GM15510 (cell line): ENCODE data around the gene ADGRL1.

Source experiments
- POLR2A ChIP-seq: IDR thresholded peaks from 3 replicates; pipeline ENCODE4 v1.6.1; 2011; ENCODE audit warnings: borderline replicate concordance; ENCODE audit not compliant: insufficient read length; ENCODE audit errors: extremely low read depth

The ADGRL1 gene

DNA sequence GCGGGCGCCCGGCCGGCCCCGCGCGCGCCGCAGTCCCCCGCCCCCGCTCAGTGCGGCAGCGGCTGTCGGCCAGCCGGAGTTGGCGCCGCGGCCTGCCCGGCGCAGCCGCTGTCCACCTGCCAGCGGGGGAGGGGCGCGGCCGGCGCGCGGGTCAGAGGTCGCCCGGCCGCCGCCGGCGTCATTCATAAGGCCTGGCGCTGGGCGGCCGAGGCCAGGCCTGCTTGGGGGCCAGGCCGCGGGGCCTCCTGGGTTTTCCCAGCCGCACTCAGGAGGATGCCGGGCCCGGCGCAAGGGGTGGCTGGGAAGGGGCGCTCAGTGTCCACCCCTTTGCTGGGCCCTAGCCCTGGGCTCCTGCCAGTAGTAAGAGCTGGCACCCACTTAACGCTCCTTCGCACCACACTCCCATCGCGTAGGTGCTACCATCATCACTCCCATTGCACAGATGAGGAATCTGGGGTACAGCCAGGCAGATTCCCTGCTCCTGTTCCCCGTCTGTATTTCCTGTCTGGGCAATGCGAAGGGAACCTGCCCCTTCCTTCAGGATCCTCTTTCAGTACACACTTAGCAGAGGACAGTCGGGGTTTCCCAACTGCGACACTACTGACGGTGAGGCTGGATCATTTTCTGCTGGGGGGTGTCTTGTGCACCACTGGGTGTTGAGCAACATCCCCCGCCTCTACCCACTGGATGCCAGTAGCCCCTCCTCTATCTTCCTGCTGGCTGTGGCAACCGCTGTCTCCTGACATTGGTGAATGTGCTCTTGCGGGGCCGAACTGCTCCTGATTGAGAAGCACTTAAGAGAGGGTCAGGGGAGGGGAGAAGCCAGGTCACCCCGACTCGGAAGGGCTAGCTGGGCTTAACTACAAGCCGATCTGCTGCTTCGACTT, 87.6 kb downstream of the ADGRL1 start:
- TF ChIP-seq POLR2A = no peak

DNA sequence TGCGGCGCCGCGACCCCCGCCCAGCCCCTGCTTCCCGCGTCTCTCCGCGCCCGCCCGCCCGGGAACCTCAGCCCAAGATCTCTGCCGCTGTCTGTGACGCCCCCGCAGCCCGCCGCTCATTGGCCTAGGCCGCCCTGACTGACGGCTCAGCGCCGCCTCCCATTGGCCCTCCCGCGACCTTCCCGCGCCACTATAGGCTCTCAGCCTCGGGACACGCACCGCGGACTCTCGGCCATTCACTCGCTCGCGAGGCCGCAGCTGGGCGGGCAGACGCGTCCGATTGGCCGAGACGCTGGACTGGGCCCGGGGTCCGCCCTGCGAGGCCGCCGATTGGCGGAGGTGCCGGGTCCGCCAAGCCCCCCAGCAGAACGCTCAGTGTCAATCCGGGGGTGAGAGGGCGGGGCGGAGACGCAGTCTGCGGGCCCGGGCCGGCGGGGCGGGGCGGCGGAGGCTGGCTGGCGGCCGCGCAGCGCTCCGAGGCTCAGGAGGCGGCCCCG, 88.3 kb downstream of the ADGRL1 start, which contains the start of gene PRKACA:
Gene PRKACA (minus strand): TSS at position 95 of the 497 bp plus-strand sequence. CDS start 215 bp downstream, outside the sequence.
- TF ChIP-seq POLR2A = no peak

DNA sequence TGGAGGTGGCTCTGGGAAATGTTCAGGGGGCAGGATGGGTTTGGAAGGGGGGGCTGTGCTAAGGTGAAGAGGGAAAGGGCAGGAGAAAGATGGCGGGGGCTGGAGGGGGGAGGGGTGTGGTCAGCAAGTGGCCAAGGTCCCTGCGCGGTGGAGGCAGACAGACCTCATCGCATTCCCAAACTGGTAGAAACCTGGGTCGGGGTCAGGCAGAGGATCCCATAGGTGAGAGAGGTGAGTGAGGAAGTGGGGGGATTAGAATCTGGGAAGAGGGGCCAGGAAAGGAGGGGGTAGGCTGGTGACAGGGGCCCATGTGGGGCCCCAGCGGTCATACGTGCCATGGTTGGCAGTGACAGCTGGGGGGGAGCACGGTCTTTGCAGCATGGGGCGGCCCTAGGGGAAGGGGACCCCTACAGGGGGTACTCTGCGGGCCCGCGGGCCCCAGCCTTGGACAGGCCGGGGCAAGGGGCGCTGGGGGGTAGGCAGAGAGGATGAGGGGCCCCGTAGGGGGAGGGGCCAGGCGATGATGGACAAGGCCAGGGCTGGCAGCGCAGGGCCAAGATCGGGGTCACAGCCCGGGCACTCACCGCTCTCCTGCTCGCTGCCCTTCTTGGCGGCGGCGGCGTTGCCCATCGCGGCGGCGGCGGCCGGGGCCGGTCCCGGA, 88.9 kb downstream of the ADGRL1 start:
- no peak for TF ChIP-seq POLR2A

DNA sequence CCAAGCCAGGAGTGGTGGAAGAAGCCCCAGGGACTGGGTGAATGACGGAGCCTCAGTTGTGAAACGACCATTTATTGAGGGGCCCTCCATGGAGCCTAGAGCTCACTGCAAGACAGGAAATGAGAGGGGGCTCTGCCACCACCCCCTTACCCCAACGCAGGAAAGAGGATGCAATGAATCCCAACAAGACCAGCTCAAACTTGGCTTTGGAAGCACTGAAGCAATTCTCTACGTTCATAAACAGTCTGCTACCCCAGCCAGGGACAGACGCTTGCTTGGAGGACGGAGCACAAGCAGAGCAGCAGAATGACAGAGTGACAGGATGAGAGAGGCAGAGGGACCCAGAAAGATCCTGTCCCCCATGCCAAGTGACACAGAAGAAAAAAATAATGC, 89.4 kb downstream of the ADGRL1 start:
- TF ChIP-seq POLR2A = no peak

DNA sequence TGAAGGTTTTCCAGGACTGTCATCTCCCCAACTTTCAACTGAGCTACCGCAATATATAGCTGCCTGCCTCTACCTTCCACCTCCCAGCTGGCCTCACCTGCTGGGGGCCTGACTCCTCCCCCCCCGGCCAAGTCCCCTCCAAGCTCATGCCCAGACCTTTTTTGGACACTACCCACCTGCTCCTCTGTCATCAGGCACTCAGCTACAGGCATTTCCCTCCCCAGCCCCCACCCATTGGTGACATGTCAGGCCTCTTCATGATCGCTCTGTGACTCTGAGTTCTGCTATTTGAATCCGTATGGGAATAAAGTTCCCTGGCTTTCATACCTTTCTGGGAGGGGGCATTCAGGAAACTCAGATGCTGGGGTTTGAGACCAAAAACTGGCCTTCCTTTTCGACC, 90.2 kb downstream of the ADGRL1 start:
- TF ChIP-seq POLR2A = no peak

DNA sequence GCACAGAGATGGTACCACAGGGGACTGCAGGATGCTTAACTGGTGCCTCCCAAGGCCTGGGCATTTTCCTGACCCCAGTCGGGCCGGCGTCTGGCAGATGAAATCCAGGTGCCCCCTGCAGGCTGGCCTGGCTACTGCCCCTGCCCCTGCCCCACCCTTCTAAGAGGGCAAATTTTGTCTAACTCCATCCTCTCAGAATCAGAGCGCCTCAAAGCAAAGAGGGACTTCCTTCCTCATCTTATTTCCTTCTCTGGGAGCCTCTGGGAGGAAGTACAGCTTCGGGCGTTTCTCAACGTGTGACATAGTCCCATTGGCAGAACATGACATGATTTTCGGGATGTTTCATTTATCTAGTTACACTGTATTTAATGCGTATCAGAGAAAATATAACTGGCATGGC, 91.1 kb downstream of the ADGRL1 start:
- TF ChIP-seq POLR2A = no peak

DNA sequence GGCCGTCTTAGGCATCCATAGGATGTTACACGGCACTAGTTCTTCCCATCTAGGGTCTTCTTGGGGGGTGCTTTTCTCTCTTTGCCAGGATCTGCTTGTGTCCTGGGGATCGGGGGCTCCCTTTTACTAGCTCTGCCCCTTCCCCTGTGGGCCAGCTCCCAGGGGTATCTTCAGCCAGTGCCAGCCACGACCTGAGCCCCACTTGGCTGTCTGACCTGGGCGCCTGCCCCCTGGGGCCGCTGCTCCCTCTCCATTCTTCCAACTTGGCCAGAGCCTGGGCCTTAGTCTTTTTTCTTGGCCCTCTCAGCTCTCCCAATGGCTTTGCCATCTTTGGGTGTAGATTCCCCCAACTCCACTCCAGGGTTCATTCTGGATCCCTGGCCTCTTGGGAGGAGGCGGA, 91.5 kb downstream of the ADGRL1 start:
- TF ChIP-seq POLR2A = no peak

DNA sequence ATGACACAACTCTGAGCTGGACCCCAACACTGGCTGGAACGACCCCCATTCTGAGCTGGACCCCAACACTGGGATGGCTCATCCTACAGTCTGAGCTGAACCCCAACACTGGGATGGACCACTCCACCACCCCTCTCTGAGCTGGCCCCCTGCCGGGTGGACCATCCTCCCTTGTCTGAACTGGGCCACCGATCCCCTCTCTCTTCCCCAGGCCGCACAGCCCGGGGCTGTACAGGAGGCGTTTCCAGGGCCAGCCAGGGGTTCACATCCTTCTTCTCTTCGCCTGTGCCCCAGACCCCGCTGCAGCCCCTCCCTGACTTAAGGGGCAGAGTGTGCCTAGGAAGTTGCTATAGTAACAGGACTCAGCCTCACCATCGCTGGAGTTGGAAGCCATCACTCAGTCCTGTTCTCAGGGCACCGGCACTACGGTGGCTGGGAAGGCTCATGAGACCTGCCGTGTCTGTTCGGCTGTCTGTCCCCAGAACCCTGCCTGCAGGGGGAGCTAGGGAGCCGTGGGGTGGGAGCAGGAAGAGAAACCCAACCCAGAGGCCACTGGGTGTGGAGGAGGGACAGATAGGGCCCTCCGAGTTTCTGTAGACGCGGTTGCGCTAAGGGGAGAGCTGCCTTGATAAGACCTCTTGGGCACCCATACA, 92.1 kb downstream of the ADGRL1 start:
- no peak for TF ChIP-seq POLR2A

DNA sequence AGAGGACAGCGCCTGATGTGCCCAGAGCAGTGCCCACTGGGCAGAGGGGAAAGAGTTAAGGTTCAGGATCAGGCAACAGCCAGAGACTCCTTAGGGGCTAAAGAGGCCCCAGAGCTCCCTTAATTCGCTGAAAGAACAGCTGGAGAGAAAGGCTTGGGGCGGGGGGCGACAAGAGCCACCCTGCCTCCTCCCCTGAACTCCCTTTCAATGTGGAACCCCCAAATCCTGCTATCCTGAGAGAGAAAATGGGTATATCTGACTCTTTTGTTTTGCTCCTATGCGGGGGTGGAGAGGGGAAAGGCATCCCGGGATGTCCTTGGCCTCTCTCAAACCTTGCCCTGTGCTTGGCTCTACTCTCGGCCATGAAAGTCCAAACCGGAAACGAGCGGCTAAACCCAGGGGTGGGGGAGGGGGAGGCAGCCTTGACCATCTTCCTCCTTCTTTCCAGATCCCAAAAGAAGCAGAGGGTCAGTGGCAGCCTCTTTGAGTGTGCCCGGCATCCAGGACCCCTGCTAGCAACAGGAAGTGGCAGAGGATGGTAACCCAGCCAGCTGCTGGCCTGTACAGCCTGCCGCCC, 93.1 kb downstream of the ADGRL1 start:
- TF ChIP-seq POLR2A = no peak

DNA sequence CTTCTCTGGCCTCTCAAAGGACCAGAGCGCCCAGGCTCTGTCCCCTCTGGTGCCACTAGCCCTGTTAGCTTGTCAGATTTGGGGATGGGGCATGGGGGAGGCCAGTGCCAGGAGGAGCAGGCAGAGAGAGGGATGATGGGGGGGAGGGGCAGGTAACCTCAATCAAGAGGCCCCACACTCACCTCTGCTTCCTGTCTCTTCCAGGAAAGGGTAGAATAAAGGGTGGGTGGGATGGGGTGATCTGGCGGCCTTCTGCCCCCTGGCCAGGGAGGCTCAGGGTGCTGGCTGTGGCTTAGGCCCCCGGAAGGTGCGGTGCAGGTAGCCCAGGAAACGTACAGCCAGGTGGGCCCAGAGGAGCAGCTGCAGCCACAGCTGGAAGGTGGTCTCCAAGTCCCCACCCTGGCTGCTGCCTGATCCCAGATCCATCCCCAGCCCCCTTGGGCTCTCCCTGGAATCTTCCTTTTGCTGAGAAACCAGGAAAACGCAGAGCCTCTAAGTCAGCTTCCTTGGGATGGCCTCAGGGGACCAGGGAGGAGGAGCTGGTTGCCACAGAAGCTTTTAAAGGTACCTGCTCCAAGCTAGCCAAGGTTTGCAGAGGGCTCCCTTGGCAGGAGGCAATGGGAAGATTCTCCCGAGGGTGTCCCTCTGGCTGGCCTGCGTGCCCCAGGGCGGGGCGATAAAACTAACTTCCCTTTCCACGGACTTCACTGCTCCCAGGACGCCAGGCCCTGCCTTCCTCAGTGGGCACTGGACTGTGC, 93.7 kb downstream of the ADGRL1 start:
- TF ChIP-seq POLR2A = no peak

DNA sequence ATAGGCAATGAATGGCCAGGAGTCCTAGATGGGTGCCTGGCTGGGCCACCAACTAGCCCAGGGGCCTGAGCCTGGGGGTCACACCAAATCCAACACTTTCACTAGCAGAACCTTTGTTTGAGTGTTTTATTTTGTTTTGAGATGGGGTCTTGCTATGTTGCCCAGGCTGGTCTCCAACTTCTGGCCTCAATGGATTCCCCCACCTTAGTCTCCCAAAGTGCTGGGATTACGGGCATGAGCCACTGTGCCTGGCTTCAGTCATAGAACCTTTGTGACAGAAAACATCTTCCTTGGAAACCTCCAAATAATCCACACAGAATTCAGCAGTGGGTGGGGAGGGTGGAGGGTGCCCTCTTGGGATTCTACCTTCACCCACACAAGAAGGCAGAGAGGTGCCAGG, 94.5 kb downstream of the ADGRL1 start:
- TF ChIP-seq POLR2A = no peak

DNA sequence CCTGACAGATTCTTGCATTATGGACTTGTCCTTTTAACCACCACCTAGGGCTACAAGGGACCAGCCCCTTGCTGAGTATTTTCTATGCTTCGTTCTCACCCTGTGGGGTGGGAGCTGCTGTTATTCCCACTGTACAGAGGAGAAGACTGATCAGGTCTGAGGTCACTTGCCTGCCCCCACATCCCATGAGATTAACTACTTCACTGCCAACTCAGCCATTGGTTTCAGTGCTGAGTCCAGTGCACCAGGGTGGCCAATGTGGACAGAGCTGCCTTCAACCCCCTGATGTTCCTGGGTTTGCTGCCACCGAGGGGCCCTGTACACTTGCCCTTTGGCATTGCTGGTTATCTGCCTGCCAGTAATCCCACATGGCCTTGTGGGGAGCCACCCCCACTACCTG, 95.3 kb downstream of the ADGRL1 start:
- no peak for TF ChIP-seq POLR2A

DNA sequence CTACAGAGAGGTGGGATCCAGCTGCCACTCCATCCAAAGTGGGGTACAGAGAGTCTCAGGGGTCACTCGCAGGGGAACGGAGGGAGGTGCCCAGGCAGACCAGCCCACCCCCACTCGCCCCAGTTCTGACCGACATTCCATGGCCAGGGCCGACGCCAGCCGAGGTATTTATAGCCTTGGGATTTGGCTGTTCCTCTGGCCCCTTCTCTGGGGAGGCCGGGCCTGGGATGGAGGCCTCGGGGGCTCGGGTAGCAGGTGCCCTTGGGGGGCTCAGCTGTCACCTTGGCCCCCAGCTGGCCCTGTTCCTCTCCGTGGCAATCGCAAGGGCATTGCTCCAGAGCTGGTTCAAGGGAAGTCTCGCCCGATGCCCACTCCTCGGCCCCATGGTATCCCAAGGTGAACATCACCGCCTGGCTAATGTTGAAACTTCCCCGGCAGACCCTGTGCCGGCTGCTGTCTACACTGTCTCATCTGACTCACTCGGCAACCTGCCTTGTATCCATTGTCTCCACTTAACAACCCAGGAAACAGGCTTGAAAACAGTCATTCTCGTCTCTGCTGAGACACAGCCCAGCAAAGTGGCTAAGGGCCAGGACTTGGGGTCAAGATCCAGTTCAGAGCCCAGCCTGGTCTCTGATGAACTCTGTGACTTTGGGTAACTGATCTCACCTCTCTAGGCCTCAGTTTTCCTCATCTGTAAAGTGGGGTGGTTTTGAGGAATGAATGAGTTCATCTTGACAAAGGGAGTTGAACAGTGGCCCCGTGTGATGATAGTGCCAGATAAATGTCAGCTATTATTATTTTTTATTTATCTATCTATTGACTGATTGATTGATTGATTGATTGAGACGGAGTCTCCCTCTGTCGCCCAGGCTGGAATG, 98.1 kb downstream of the ADGRL1 start:
- TF ChIP-seq POLR2A = no peak

DNA sequence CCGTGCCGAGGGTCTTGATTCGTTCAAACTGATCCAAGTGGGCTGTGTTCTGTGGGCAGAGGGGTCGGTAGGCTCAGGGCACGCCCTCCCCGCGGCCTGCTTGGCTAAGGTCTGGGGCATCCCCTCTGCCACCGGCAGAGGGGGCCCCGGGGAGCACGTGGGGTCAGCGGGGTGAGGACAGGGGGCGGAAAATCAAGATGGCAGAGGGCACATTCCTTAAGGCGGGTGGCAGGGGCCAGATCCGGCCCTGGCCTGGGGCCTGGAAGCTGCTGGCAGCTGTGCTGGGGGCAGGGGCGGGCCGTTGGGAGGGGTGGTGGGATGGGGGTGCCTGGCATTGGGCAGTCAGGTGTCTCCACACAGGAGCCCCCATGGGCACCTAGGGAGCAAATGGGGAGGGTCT, 99.1 kb downstream of the ADGRL1 start:
- TF ChIP-seq POLR2A = no peak

DNA sequence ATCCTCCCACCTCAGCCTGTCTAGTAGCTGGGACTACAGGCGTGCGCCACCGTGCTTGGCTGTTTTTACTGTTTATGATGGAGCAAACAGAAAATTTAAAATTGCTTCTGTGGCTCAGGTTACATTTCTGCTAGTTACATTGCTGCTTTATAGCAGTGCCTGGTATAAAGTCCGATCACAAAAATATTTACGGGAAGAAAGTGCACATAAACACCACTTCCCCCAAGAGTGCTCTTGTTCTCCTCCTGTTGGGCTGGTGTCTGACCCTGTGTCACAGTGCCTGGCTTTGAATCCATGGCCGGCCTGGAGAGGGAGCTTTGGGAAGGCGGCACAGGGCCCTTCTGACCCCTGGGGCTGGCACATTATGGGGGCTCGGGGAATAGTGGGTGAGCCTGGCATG, 100.3 kb downstream of the ADGRL1 start:
- no peak for TF ChIP-seq POLR2A
